SK-N-MC (cell line): ENCODE results near the gene THEMIS2.
A peak's percentile ranks its signal among the peaks of the same experiment; 100 is the strongest.

Experiments
- DNase-seq: peaks from one replicate; pipeline ENCODE4 v3.0.0-alpha.2; 2011; ENCODE audit warnings: low read depth, low spot score
- H3K27ac ChIP-seq: fragments of 200-600 bp; sonication (generic); 2 replicates; pipeline ENCODE4 v1.5.1; 2016; ENCODE audit warnings: mixed run types
- H3K36me3 ChIP-seq: fragments of 200-600 bp; sonication (generic); 2 replicates; pipeline ENCODE4 v1.6.1; 2017; ENCODE audit warnings: antibody characterized with exemption, low read length, mixed read lengths; ENCODE audit not compliant: insufficient read depth
- H3K4me3 ChIP-seq: fragments of 200-600 bp; sonication (generic); 2 replicates; pipeline ENCODE4 v1.5.1; 2016
- H3K9ac ChIP-seq: fragments of 200-600 bp; sonication (generic); 2 replicates; pipeline ENCODE4 v1.8.0; 2017; ENCODE audit warnings: mixed run types, mixed read lengths; ENCODE audit not compliant: insufficient read length
- H3K9me3 ChIP-seq: fragments of 200-600 bp; sonication (generic); 2 replicates; pipeline ENCODE4 v1.6.1; 2017; ENCODE audit warnings: low read depth, mild to moderate bottlenecking, antibody characterized with exemption, low read length, moderate library complexity, mixed read lengths
- EZH2 ChIP-seq: fragments of 200-600 bp; sonication (generic); IDR thresholded peaks from one replicate; pipeline ENCODE4 v1.6.1; 2017; ENCODE audit warnings: antibody characterized with exemption
- FOXP2 ChIP-seq: optimal IDR thresholded peaks from 2 replicates; pipeline ENCODE3; 2011; ENCODE audit warnings: mild to moderate bottlenecking, moderate library complexity; ENCODE audit not compliant: insufficient read depth; ENCODE audit errors: extremely low read length, control extremely low read depth
- POLR2AphosphoS5 ChIP-seq: IDR thresholded peaks from 2 replicates; pipeline ENCODE4 v1.6.1; 2012; ENCODE audit warnings: mild to moderate bottlenecking, low read depth, low read length, borderline replicate concordance

THEMIS2 gene

DNA sequence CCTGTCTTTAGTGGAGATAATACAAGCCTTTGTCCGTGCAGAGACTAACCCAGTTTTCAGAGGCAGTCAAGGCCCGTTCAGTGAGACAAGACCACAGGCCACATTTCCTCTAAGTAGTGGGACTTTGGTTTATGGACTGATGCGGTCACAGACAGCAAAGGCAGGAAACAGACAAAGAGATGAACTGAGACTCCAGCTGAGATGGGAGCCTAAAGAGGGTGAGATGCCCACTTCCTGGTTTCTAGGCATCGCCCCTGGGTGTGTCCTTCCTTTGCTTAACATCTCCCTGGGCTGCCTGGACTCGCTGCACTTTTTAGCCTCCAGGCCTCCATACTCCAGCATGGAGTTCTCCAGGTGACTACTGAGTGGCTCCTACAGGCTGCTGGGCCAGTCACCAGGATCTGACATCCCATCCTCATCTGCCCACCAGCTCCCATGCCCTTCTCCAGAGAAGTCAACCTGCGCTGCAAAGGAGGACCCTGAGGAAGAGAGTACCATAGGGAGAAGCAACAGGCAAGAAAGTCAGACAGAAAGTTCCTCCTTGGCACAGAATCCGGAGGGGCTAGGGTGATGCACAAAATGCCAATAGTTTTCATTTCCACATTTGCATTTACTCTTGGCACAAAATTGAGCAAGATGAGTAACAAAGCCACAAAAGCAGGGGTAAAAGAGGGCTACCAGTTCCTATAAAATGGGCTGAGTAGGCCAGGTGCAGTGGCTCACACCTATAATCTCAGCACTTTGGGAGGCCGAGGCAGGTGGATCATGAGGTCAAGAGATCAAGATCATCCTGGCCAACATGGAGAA, 15.1 kb downstream of the THEMIS2 start:
- TF ChIP-seq FOXP2: no peak
- no peak for TF ChIP-seq POLR2AphosphoS5
- TF ChIP-seq EZH2: no peak
- no peak for DNase-seq
- Histone ChIP-seq H3K27ac (no peak overlapping the region), H3K9ac (no peak overlapping the region), H3K4me3 (no peak overlapping the region), H3K36me3 (peaks cover 27% of the 10 kb centered on the region), H3K9me3 (no peaks in the 10 kb centered on the region)

DNA sequence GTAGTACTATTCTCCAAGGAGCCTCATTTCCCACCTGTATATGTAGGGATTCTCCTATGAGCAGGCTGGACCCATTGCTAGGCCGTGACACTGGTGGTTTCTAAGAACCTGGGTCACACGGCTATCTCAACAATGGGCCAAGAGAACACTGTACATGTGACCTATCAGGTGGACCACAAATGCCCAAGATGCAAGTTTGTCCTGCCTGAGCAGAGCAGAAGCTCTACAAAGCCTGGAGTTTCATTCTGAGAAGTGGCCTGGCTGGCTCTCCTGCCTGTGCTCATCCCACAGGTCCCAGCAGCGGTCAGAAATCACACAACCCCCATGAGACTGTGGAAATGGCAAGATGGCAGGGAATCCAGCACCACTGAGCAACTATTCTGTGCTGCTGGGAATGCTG, 17.2 kb downstream of the THEMIS2 start:
- H3K36me3 ChIP-seq: peaks cover 48% of the 10 kb centered on the region
- H3K4me3 ChIP-seq: no peak overlapping the region
- no peaks in the 10 kb centered on the region for H3K9me3 ChIP-seq
- no peak for DNase-seq
- H3K27ac ChIP-seq: no peak overlapping the region
- no peak overlapping the region for H3K9ac ChIP-seq
- TF ChIP-seq FOXP2 (no peak), POLR2AphosphoS5 (no peak), EZH2 (no peak)

DNA sequence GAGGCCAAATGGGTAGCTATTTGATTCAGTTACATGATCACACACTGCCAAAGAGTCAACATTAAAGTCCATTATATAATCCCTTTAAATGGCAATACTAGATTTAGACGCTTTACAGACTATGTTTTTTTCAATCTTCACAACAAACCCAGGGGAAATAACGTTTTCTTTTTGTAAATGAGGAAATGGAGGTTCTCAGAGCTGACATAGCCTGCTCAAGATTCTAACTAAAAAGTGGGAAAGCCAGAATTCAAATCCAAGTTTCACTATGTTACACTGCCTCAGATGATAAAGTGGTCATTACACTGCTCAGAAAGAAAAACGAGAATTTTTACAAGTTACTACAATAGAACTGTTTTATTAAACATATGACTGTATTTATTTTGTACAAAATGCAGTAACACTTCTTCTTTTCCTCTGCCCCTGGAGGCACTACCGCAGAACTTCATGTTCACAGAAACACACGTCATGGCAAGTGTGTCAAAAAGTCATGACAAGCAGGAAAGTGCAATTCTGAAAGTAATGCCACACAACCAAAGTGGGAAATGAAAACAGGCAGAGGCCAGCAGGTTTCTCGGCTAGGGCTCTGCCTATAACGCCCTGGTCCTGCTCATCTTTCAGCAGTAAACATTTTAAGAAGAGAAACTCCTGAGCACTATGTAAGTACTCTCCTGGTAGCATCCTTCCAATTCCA, 19.0 kb downstream of the THEMIS2 start:
- Histone ChIP-seq H3K9ac (no peak overlapping the region), H3K4me3 (no peak overlapping the region), H3K27ac (no peak overlapping the region), H3K9me3 (no peaks in the 10 kb centered on the region), H3K36me3 (peaks cover 64% of the 10 kb centered on the region)
- no peak for TF ChIP-seq POLR2AphosphoS5
- TF ChIP-seq FOXP2: no peak
- no peak for TF ChIP-seq EZH2
- DNase-seq: no peak

DNA sequence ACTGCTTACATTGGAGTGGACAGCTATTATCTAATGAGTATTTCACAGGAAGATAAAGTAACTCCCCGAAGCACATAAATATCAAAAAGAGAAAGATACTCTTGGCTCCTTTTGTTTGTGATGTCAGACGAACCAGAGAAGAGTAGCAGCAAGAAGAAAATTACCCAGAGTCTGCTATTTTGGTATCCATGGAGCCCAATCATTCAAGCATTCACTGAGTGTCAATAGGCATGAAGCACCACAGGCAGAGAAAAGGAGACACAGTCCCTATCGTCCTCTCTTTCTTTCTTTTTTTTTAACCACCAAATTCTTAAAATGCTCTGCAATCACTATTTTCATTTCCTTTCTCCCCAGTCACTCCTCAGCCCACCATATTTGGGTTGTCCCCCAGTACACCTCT, 22.2 kb downstream of the THEMIS2 start:
- H3K9me3 ChIP-seq: no peaks in the 10 kb centered on the region
- H3K27ac ChIP-seq: no peak overlapping the region
- TF ChIP-seq FOXP2: no peak
- TF ChIP-seq POLR2AphosphoS5: no peak
- H3K4me3 ChIP-seq: no peak overlapping the region
- no peak overlapping the region for H3K9ac ChIP-seq
- DNase-seq: no peak
- peaks cover 75% of the 10 kb centered on the region for H3K36me3 ChIP-seq

DNA sequence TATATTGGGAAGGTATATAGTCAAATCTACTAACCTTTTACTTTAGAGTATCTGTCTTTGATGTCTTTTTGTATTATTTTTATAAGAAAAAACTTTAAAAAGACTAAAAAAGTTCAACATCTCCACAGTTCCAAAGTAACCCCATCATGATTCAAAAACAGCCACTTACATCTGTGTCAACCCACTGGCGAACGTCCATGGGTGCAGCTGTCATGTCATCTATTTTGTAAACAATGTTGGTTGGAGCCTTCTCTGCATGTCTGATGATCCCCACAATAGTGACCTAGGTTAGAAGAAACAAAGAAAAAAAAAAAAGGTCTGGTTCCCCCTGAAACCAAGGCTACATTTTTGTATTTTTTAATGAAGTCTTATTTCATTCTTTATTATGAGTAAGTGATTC, 34.4 kb downstream of the THEMIS2 start:
- H3K9ac ChIP-seq: no peak overlapping the region
- DNase-seq: no peak
- no peak for TF ChIP-seq EZH2
- TF ChIP-seq POLR2AphosphoS5: no peak
- no peak for TF ChIP-seq FOXP2
- H3K36me3 ChIP-seq: peaks cover 87% of the 10 kb centered on the region
- H3K4me3 ChIP-seq: no peak overlapping the region
- no peak overlapping the region for H3K27ac ChIP-seq
- H3K9me3 ChIP-seq: no peaks in the 10 kb centered on the region; the same call in 1 of the 2 replicates

DNA sequence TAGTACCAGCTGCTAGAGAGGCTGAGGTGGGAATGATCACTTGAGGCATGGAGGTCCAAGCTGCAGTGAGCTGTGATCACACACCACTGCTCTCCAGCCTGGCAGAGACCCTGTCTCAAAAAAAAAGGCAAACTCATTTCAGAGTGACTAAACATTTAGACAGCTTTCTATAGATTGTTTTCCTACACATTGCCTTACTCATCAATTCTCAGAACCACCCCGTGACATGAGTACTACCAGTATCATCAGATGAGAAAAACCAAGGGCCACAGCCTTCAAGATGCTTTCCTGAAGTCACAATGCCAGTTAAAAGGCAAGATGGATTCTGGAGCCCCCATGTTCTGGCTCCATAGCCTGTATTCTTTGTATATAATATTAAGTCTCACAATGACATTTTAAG, 40.1 kb downstream of the THEMIS2 start:
- DNase-seq: no peak
- H3K27ac ChIP-seq: no peak overlapping the region
- peaks cover 57% of the 10 kb centered on the region for H3K36me3 ChIP-seq
- no peak overlapping the region for H3K9ac ChIP-seq
- H3K9me3 ChIP-seq: no peaks in the 10 kb centered on the region; the same call in none of the 2 replicates
- TF ChIP-seq POLR2AphosphoS5 (no peak), EZH2 (no peak), FOXP2 (no peak)
- H3K4me3 ChIP-seq: no peak overlapping the region

DNA sequence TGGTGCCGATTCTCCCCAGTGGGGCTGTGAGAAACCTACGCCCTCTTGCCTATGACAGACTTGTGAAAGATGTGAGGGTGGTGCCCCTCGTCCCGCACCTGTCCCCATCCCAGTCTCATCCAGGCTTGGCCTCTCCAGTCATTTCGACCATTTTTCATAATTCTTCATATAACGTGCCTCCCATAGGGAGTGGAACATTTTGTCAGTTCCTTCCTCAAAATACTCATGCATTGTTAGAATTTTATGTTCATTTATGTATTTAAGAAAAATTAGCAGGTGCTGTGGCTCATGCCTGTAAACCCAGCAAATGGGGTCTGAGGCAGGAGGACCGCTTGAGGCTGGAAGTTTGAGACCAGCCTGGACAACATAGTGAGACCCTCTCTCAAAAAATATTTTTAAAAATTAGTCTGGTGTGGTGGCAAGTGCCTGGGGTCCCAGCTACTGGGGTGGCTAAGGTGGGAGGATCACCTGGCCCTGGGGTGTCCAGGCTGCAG, 42.8 kb downstream of the THEMIS2 start:
- H3K9me3 ChIP-seq: no peaks in the 10 kb centered on the region; the same call in 1 of the 2 replicates
- TF ChIP-seq FOXP2 (no peak), POLR2AphosphoS5 (no peak), EZH2 (no peak)
- DNase-seq: no peak
- H3K4me3 ChIP-seq: peak overlapping the region; percentile 7; the same call in 1 of the 2 replicates
- peaks cover 31% of the 10 kb centered on the region for H3K36me3 ChIP-seq
- peak overlapping the region; percentile 63 for H3K27ac ChIP-seq
- H3K9ac ChIP-seq: no peak overlapping the region

DNA sequence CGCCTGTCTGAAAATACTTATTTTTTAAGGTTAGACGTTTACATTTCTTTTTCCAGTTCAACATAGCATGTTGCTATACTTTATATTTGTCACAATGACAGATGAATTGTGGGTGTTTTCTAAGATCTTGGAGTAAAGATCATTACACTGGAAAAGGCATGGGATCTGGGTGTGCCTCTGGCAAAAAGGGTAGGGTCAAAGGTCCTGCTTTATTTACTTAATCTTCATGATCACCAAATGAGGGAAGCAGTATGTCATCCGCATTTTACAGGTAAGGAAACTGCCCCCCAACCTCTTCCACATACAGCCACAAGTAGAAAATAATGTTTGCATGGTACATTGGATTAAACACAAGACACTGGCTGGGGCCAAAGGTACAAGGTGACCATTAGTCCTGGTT, 49.9 kb downstream of the THEMIS2 start:
- no peak for DNase-seq
- Histone ChIP-seq H3K9me3 (no peaks in the 10 kb centered on the region), H3K36me3 (no peaks in the 10 kb centered on the region), H3K9ac (no peak overlapping the region), H3K27ac (no peak overlapping the region), H3K4me3 (no peak overlapping the region)
- TF ChIP-seq EZH2: no peak
- no peak for TF ChIP-seq FOXP2
- TF ChIP-seq POLR2AphosphoS5: no peak
